SK-N-SH (cell line): ENCODE results near the gene PTCH2. TPM values are rescaled to one million over a fixed set of nuclear protein-coding genes. Genes with fewer than 3 reads are reported as not detected.

Experiments used
- CTCF ChIA-PET: fragments of 300-600, 350-600 bp; formaldehyde crosslinking; extraction: SDS; loops from one replicate; lab custom pipeline; 2021; lab: Yijun Ruan, JAX
- POLR2A ChIA-PET: fragments of 350-600 bp; sonication (Branson Sonifier 250); formaldehyde crosslinking; extraction: SDS; loops from one replicate; lab custom pipeline; 2020; ENCODE audit warnings: antibody characterized with exemption, inconsistent platforms; lab: Yijun Ruan, JAX
- DNase-seq: peaks from one replicate; pipeline ENCODE4 v3.0.0; 2012
- H2AFZ ChIP-seq: fragments of 200-600 bp; sonication (generic); 2 replicates; pipeline ENCODE4 v1.8.1; 2016; ENCODE audit warnings: antibody characterized with exemption, mild to moderate bottlenecking, low read depth
- H3F3A ChIP-seq: fragments of 200-600 bp; sonication (generic); replicated peaks from 2 replicates; pipeline ENCODE3; 2016; ENCODE audit warnings: antibody characterized with exemption, mild to moderate bottlenecking; ENCODE audit not compliant: insufficient read depth
- H3K27ac ChIP-seq, 2 experiments: fragments of 200-500 bp in 1 of 2; fragments of 200-600 bp in 1 of 2; sonication (Bioruptor generic) in 1 of 2; sonication (generic), shearing (Covaris generic) in 1 of 2; 2 replicates each; pipeline versions ENCODE4 v1.5.1 to v1.6.1; 2014 to 2016; ENCODE audit warnings: low read depth in 2 of 2, inconsistent platforms in 1 of 2, low read length in 1 of 2, mild to moderate bottlenecking in 1 of 2, mixed read lengths in 1 of 2
- H3K27me3 ChIP-seq: fragments of 200-600 bp; sonication (generic), shearing (Covaris generic); 2 replicates; pipeline ENCODE4 v1.6.1; 2016; ENCODE audit warnings: mixed run types; ENCODE audit not compliant: insufficient read depth
- H3K36me3 ChIP-seq, 2 experiments: fragments of 200-500 bp in 1 of 2; fragments of 200-600 bp in 1 of 2; sonication (Bioruptor generic) in 1 of 2; sonication (generic) in 1 of 2; replicated peaks in 1 of 2; 2 replicates each; pipeline versions ENCODE3 to v1.5.1; 2014 to 2016; ENCODE audit warnings: low read length in 1 of 2, mild to moderate bottlenecking in 1 of 2; ENCODE audit not compliant: insufficient read depth in 2 of 2, control insufficient read depth in 1 of 2
- H3K4me1 ChIP-seq, 2 experiments: fragments of 200-500 bp in 1 of 2; fragments of 200-600 bp in 1 of 2; sonication (Bioruptor generic) in 1 of 2; sonication (generic), shearing (Covaris generic) in 1 of 2; 2 replicates each; pipeline versions ENCODE4 v1.5.1 to v1.6.1; 2014 to 2016; ENCODE audit warnings: low read depth in 1 of 2, low read length in 1 of 2, mixed run types in 1 of 2; ENCODE audit not compliant: insufficient read depth in 2 of 2, control insufficient read depth in 1 of 2
- H3K4me2 ChIP-seq: fragments of 200-600 bp; sonication (generic), shearing (Covaris generic); 2 replicates; pipeline ENCODE4 v1.6.1; 2017; ENCODE audit warnings: mixed run types
- H3K4me3 ChIP-seq, 2 experiments: fragments of 200-500 bp in 1 of 2; fragments of 200-600 bp in 1 of 2; sonication (Bioruptor generic) in 1 of 2; sonication (generic), shearing (Covaris generic) in 1 of 2; 2 replicates each; pipeline versions ENCODE4 v1.5.1 to v1.8.1; 2014 to 2016; ENCODE audit warnings: low read depth in 2 of 2, inconsistent platforms in 1 of 2, low read length in 1 of 2, mild to moderate bottlenecking in 1 of 2, mixed read lengths in 1 of 2, moderate library complexity in 1 of 2
- H3K79me2 ChIP-seq: fragments of 200-600 bp; sonication (generic); 2 replicates; pipeline ENCODE4 v1.8.1; 2017; ENCODE audit warnings: mild to moderate bottlenecking; ENCODE audit not compliant: insufficient read depth
- H3K9ac ChIP-seq: fragments of 200-600 bp; sonication (generic); 2 replicates; pipeline ENCODE4 v1.6.1; 2017; ENCODE audit warnings: mixed run types
- H3K9me2 ChIP-seq: fragments of 200-600 bp; sonication (generic); 2 replicates; pipeline ENCODE4 v1.6.1; 2017; ENCODE audit warnings: mixed run types
- H3K9me3 ChIP-seq: fragments of 200-600 bp; sonication (generic); 2 replicates; pipeline ENCODE4 v1.6.1; 2017; ENCODE audit warnings: mixed run types, mild to moderate bottlenecking, moderate library complexity
- H4K20me1 ChIP-seq: fragments of 200-600 bp; sonication (generic); 2 replicates; pipeline ENCODE4 v1.6.1; 2017; ENCODE audit warnings: mild to moderate bottlenecking, mixed run types; ENCODE audit not compliant: insufficient read depth
- CHD2 ChIP-seq: fragments of 150-350 bp; IDR thresholded peaks from 2 replicates; pipeline ENCODE4 v1.6.1; 2018; ENCODE audit warnings: low read length; ENCODE audit not compliant: partially characterized antibody
- ELF1 ChIP-seq: IDR thresholded peaks from 2 replicates; pipeline ENCODE4 v1.4.0; 2012
- FOXJ3 ChIP-seq: sonication (generic); formaldehyde crosslinking; IDR thresholded peaks from 2 replicates; pipeline ENCODE4 v1.5.1; 2020; ENCODE audit warnings: mild to moderate bottlenecking, missing genetic modification reagents
- GABPA ChIP-seq: IDR thresholded peaks from 2 replicates; pipeline ENCODE4 v1.4.0; 2012; ENCODE audit warnings: low read depth, mild to moderate bottlenecking
- GATA2 ChIP-seq: sonication (generic); formaldehyde crosslinking; IDR thresholded peaks from 2 replicates; pipeline ENCODE4 v1.5.0; 2020; ENCODE audit warnings: mild to moderate bottlenecking, missing genetic modification reagents
- MXI1 ChIP-seq: IDR thresholded peaks from 2 replicates; pipeline ENCODE4 v1.6.1; 2012; ENCODE audit warnings: mild to moderate bottlenecking, low read depth, low read length, improper control_type of control experiment
- NFIC ChIP-seq: IDR thresholded peaks from 2 replicates; pipeline ENCODE4 v1.4.0; 2012; ENCODE audit warnings: borderline replicate concordance
- NRF1 ChIP-seq: IDR thresholded peaks from 2 replicates; pipeline ENCODE4 v1.6.1; 2012; ENCODE audit warnings: low read depth, mild to moderate bottlenecking, low read length
- POLR2AphosphoS5 ChIP-seq: IDR thresholded peaks from 2 replicates; pipeline ENCODE4 v1.6.1; 2012; ENCODE audit warnings: low read depth, low read length
- RXRA ChIP-seq: IDR thresholded peaks from 2 replicates; pipeline ENCODE4 v1.4.0; 2012; ENCODE audit warnings: low read depth, mild to moderate bottlenecking, borderline replicate concordance
- SMC3 ChIP-seq: IDR thresholded peaks from 2 replicates; pipeline ENCODE4 v1.6.1; 2012; ENCODE audit warnings: low read depth, low read length, improper control_type of control experiment
- TAF1 ChIP-seq: IDR thresholded peaks from 2 replicates; pipeline ENCODE4 v1.6.1; 2012; ENCODE audit warnings: low read depth, mild to moderate bottlenecking, low read length, moderate library complexity, borderline replicate concordance
- TEAD4 ChIP-seq: IDR thresholded peaks from 2 replicates; pipeline ENCODE4 v1.4.0; 2012; ENCODE audit warnings: mild to moderate bottlenecking, borderline replicate concordance; ENCODE audit not compliant: insufficient read depth
- YY1 ChIP-seq: IDR thresholded peaks from 2 replicates; pipeline ENCODE4 v1.4.0; 2012; ENCODE audit warnings: low read depth, mild to moderate bottlenecking
- WGBS: methylation state at CpG from one replicate; pipeline ENCODE4 v1.1.6; 2017; ENCODE audit warnings: low lambda C conversion rate; 5-methylcytosine and 5-hydroxymethylcytosine counted together
- polyA plus RNA-seq, 3 experiments: library from polyadenylated mRNA; depleted of rRNA; stranded (reverse); fragments of >200 nt; gene quantifications; 2 replicates each; pipeline ENCODE4 v1.2.3, GENCODE V29; 2012
- TF ChIP-seq, protein P1 (sequence below): fragments of 200-600 bp; sonication (generic); IDR thresholded peaks from 2 replicates; pipeline ENCODE4 v1.6.1; 2017; ENCODE audit warnings: antibody characterized with exemption, mild to moderate bottlenecking, moderate library complexity
- TF ChIP-seq, protein P2 (sequence below): IDR thresholded peaks from 2 replicates; pipeline ENCODE4; 2012
- TF ChIP-seq, protein P3 (sequence below): fragments of 150-350 bp; IDR thresholded peaks from 2 replicates; pipeline ENCODE4 v1.6.1; 2016; ENCODE audit warnings: mild to moderate bottlenecking, low read depth, low read length
- TF ChIP-seq, protein P4 (sequence below): IDR thresholded peaks from 2 replicates; pipeline ENCODE4 v1.6.1; 2012; ENCODE audit warnings: mild to moderate bottlenecking, low read depth, low read length, moderate library complexity

PTCH2 gene
- polyA plus RNA-seq, 1 of the 3 experiments (the other 2 are of a cell fraction) = 1.2 TPM

DNA sequence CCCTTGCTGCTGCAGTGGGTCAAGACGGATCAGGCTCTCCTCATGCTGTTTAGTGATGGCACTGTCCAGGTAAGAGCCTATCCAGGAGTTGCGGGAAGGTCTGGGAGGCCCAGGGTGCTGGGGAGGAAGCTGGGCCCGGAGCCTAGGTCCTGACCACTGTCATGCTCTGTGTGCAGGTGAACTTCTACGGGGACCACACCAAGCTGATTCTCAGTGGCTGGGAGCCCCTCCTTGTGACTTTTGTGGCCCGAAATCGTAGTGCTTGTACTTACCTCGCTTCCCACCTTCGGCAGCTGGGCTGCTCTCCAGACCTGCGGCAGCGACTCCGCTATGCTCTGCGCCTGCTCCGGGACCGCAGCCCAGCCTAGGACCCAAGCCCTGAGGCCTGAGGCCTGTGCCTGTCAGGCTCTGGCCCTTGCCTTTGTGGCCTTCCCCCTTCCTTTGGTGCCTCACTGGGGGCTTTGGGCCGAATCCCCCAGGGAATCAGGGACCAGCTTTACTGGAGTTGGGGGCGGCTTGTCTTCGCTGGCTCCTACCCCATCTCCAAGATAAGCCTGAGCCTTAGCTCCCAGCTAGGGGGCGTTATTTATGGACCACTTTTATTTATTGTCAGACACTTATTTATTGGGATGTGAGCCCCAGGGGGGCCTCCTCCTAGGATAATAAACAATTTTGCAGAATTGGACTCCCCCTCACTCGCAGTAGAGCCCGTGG lies 37.6 kb downstream of the PTCH2 start:
- Histone ChIP-seq H3K4me1 (peaks cover 56 to 65% of the 10 kb centered on the region in 2 experiments; a peak in 3 of 4 replicates), H3K79me2 (peaks cover 79% of the 10 kb centered on the region), H3K9ac (peak overlapping the region; percentile 94; the same call in 1 of the 2 replicates), H4K20me1 (peaks cover 32% of the 10 kb centered on the region), H3K4me2 (peak overlapping the region; percentile 98; the same call in 1 of the 2 replicates), H2AFZ (no peak overlapping the region), H3K36me3 (peaks cover 43 to 57% of the 10 kb centered on the region in 2 experiments), H3K9me2 (no peaks in the 10 kb centered on the region), H3F3A (peaks cover 61% of the 10 kb centered on the region), H3K27me3 (no peaks in the 10 kb centered on the region), H3K9me3 (no peaks in the 10 kb centered on the region), H3K27ac (peak overlapping the region in 1 of 2 experiments; percentile 100; a peak in 2 of 4 replicates), H3K4me3 (no peak overlapping the region)
- WGBS = 93% methylated on average over 17 of the region's 20 CpGs
- ChIA-PET CTCF (no interaction called here), POLR2A (no interaction called here)
- DNase-seq = no peak
- TF ChIP-seq RXRA = no peak
- TF ChIP-seq, protein P1, sequence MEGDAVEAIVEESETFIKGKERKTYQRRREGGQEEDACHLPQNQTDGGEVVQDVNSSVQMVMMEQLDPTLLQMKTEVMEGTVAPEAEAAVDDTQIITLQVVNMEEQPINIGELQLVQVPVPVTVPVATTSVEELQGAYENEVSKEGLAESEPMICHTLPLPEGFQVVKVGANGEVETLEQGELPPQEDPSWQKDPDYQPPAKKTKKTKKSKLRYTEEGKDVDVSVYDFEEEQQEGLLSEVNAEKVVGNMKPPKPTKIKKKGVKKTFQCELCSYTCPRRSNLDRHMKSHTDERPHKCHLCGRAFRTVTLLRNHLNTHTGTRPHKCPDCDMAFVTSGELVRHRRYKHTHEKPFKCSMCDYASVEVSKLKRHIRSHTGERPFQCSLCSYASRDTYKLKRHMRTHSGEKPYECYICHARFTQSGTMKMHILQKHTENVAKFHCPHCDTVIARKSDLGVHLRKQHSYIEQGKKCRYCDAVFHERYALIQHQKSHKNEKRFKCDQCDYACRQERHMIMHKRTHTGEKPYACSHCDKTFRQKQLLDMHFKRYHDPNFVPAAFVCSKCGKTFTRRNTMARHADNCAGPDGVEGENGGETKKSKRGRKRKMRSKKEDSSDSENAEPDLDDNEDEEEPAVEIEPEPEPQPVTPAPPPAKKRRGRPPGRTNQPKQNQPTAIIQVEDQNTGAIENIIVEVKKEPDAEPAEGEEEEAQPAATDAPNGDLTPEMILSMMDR = peak; percentile 29
- no peak for TF ChIP-seq NRF1
- no peak for TF ChIP-seq YY1
- no peak for TF ChIP-seq MXI1
- TF ChIP-seq FOXJ3 (CRISPR knock-in tag) = no peak
- TF ChIP-seq GATA2 (CRISPR knock-in tag) = no peak
- TF ChIP-seq TAF1 = no peak

DNA sequence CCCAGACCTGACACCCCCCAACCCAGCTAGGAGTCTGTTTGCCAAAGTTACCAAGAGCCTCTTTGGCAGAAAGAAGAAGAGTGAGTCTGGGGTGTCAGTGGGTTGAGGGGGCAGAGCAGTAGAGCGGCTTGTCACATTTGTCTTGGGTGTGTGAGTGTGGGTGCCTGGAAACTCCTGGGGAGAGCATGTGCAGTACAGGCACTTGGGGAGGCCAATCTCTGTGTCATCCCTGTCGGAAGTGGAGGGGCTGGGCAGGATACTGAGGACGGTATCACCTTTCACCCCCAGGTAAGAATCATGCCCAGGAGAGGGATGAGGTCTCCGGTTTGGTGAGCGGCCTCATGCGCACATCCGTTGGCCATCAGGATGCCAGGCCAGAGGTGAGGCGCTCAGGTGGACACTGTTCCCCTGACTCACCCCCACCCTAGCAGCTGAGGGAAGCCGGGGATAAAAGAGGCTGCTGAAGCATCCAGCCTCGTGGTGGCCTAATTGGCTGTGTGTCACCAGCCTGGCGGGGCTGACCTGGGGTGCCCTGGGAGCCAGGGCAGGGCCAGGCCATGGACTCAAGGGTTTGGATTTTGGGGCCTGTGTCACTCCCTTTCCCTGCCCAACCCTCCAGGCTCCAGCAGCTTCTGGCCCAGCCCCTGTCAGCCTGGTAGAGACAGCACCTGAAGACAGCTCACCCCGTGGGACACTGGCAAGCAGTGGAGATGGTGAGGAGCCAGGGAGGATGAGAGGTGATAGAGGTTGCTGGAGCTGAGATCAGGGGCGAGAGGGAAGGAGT lies 39.5 kb downstream of the PTCH2 start:
- POLR2A ChIA-PET = interaction anchor here (1.7 kb wide), 1 partner anchor 10 kb away, joined by 6 read pairs; no protein-coding TSS in a partner anchor
- no peak for DNase-seq
- Histone ChIP-seq H3K9me3 (no peaks in the 10 kb centered on the region), H3F3A (peaks cover 41% of the 10 kb centered on the region), H3K4me2 (peak overlapping the region; percentile 98), H3K27me3 (no peaks in the 10 kb centered on the region), H3K4me1 (peaks cover 38 to 45% of the 10 kb centered on the region in 2 experiments; a peak in 3 of 4 replicates), H3K4me3 (peak overlapping the region in 1 of 2 experiments; percentile 96; a peak in 3 of 4 replicates), H3K79me2 (peaks cover 63% of the 10 kb centered on the region), H3K27ac (peak overlapping the region in 1 of 2 experiments; percentile 100; a peak in 2 of 4 replicates), H4K20me1 (peaks cover 32% of the 10 kb centered on the region), H3K9ac (peak overlapping the region; percentile 98), H3K36me3 (peaks cover 43 to 49% of the 10 kb centered on the region in 2 experiments), H2AFZ (no peak overlapping the region), H3K9me2 (no peaks in the 10 kb centered on the region)
- CTCF ChIA-PET = no interaction called here
- 86% methylated on average over 12 of the region's 13 CpGs for WGBS
- TF ChIP-seq POLR2AphosphoS5 (no peak), GABPA (no peak), FOXJ3 (CRISPR knock-in tag) (no peak), NFIC (no peak), CHD2 (no peak), TEAD4 (no peak), ELF1 (no peak), SMC3 (no peak)
- TF ChIP-seq, protein P2, sequence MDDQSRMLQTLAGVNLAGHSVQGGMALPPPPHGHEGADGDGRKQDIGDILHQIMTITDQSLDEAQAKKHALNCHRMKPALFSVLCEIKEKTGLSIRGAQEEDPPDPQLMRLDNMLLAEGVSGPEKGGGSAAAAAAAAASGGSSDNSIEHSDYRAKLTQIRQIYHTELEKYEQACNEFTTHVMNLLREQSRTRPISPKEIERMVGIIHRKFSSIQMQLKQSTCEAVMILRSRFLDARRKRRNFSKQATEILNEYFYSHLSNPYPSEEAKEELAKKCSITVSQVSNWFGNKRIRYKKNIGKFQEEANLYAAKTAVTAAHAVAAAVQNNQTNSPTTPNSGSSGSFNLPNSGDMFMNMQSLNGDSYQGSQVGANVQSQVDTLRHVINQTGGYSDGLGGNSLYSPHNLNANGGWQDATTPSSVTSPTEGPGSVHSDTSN = no peak
- TF ChIP-seq, protein P3, sequence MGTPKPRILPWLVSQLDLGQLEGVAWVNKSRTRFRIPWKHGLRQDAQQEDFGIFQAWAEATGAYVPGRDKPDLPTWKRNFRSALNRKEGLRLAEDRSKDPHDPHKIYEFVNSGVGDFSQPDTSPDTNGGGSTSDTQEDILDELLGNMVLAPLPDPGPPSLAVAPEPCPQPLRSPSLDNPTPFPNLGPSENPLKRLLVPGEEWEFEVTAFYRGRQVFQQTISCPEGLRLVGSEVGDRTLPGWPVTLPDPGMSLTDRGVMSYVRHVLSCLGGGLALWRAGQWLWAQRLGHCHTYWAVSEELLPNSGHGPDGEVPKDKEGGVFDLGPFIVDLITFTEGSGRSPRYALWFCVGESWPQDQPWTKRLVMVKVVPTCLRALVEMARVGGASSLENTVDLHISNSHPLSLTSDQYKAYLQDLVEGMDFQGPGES = no peak
- TF ChIP-seq, protein P4, sequence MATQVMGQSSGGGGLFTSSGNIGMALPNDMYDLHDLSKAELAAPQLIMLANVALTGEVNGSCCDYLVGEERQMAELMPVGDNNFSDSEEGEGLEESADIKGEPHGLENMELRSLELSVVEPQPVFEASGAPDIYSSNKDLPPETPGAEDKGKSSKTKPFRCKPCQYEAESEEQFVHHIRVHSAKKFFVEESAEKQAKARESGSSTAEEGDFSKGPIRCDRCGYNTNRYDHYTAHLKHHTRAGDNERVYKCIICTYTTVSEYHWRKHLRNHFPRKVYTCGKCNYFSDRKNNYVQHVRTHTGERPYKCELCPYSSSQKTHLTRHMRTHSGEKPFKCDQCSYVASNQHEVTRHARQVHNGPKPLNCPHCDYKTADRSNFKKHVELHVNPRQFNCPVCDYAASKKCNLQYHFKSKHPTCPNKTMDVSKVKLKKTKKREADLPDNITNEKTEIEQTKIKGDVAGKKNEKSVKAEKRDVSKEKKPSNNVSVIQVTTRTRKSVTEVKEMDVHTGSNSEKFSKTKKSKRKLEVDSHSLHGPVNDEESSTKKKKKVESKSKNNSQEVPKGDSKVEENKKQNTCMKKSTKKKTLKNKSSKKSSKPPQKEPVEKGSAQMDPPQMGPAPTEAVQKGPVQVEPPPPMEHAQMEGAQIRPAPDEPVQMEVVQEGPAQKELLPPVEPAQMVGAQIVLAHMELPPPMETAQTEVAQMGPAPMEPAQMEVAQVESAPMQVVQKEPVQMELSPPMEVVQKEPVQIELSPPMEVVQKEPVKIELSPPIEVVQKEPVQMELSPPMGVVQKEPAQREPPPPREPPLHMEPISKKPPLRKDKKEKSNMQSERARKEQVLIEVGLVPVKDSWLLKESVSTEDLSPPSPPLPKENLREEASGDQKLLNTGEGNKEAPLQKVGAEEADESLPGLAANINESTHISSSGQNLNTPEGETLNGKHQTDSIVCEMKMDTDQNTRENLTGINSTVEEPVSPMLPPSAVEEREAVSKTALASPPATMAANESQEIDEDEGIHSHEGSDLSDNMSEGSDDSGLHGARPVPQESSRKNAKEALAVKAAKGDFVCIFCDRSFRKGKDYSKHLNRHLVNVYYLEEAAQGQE = no peak
